ENCODE measurements around the gene COPS4. TPM values are rescaled to one million over a fixed set of nuclear protein-coding genes. Genes with fewer than 3 reads are reported as not detected.
"Not testable (repeated sequence)": the region's sequence is repeated elsewhere in the genome, so short reads cannot be mapped to it uniquely, and the experiment has no call there.

Gene COPS4
- total RNA-seq, 2 experiments from 2014 or later, result 28.0 to 29.3 TPM

GRCh38 chr4:83011689-83012199, 23.2 kb upstream of the COPS4 start:
- Mint-ChIP-seq H3K4me3 (peak overlapping the region; percentile 96), H3K36me3 (ENCODE audit: low read depth) (peaks cover 12% of the 10 kb centered on the region), H3K4me1 (peaks cover 42% of the 10 kb centered on the region), H3K27me3 (no peaks in the 10 kb centered on the region), H3K9me3 (no peaks in the 10 kb centered on the region), H3K27ac (peak overlapping the region; percentile 94)
- DNase-seq, result no peak
- ChIA-PET POLR2A (interaction anchor here (0.6 kb wide), 1 partner anchor 74 kb away, joined by 5 read pairs; no protein-coding TSS in a partner anchor), CTCF (interaction anchor here (0.7 to 2.6 kb wide), 5 partner anchors 15 to 159 kb away, joined by 3 to 21 read pairs (median 6); partner anchors contain the start of gene COPS4)

- no peaks in the 10 kb centered on the region for H3K9me3 Mint-ChIP-seq
- H3K4me3 Mint-ChIP-seq, result peak overlapping the region; percentile 96
- peak overlapping the region; percentile 94 for H3K27ac Mint-ChIP-seq
- H3K36me3 Mint-ChIP-seq (ENCODE audit: low read depth), result peaks cover 12% of the 10 kb centered on the region
- no peaks in the 10 kb centered on the region for H3K27me3 Mint-ChIP-seq
- peak; percentile 40 for DNase-seq
- POLR2A ChIA-PET, result interaction anchor here (0.6 kb wide), 1 partner anchor 75 kb away, joined by 5 read pairs; no protein-coding TSS in a partner anchor
- CTCF ChIA-PET, result interaction anchor here (1.0 to 2.6 kb wide), 7 partner anchors 15 to 162 kb away, joined by 3 to 21 read pairs (median 3); partner anchors contain the start of gene COPS4
- peaks cover 42% of the 10 kb centered on the region for H3K4me1 Mint-ChIP-seq
Observed at GRCh38 chr4:83012200-83012686, 22.7 kb upstream of the COPS4 start.

DNA sequence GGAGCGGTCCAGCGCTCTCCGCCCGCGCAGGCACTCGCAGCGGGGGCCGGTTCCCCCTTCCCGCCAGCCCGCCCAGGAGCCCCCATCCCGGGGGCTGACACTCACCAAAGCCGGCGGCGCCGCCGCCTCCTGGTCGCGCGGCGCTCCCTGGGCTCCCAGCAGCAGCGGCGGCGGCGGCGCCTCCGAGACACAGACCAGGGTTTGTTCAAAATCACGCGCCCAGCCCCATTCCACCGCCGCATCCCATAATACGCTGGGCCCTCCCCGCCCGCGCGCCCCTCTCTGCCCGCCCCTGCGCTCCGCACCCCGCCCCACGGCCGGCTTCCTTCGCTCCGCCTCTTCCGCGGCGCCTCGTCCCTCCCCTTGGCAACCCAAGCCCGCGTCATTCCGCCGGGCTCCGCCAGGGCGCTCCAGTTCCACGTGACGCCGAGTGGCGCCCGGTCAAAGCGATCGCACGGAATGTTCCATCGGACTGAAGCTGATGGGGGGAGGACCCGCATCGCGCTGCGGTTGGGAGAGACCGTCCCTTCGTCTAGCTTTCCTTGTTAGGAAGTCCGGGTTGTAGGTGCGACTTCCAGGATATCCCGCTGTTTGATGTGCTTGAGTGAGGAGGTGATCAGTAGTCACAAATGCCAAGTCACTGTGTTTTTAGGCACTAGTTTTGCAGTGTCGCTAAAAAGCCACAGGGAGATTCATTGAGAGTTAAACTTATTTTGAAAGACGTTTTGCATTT, 22.1 kb upstream of the COPS4 start:
- Mint-ChIP-seq H3K27me3 (no peaks in the 10 kb centered on the region), H3K4me3 (peak overlapping the region; percentile 89), H3K27ac (peak overlapping the region; percentile 96), H3K9me3 (no peaks in the 10 kb centered on the region), H3K36me3 (ENCODE audit: low read depth) (peaks cover 9% of the 10 kb centered on the region), H3K4me1 (peaks cover 35% of the 10 kb centered on the region)
- DNase-seq, result peak; percentile 96
- ChIA-PET CTCF (interaction anchor here (0.7 to 2.6 kb wide), 10 partner anchors 14 to 242 kb away, joined by 3 to 21 read pairs (median 4); partner anchors contain the start of gene COPS4), POLR2A (interaction anchor here (0.6 to 0.9 kb wide), 2 partner anchors 22 to 114 kb away, joined by 3 to 9 read pairs; partner anchors contain the start of gene COPS4)

DNA sequence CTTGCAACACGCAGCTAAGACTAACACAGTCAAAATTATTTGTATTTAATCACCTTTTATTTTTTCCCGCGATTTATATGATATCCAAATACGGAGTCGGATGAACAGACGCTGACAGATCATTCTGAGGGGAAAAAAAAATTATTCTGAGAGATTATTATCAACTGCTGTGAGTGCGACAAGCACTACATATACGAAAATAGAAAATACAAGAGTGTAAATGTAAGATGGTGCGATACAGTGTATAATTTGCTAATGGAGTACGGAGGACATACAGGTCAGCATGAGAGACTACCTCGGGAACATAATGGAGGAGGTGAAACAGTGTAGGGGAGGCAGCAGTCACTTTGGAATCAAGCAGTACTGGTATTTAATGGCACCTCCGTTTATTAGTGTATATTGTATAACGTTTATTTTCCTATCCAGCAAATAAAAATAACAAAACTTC, 21.5 kb upstream of the COPS4 start:
- peaks cover 31% of the 10 kb centered on the region for H3K4me1 Mint-ChIP-seq
- H3K36me3 Mint-ChIP-seq (ENCODE audit: low read depth), result peaks cover 6% of the 10 kb centered on the region
- ChIA-PET CTCF (interaction anchor here (0.7 to 2.6 kb wide), 8 partner anchors 14 to 241 kb away, joined by 3 to 21 read pairs (median 4); partner anchors contain the start of gene COPS4), POLR2A (interaction anchor here (0.6 to 0.9 kb wide), 2 partner anchors 22 to 115 kb away, joined by 3 to 9 read pairs; partner anchors contain the start of gene COPS4)
- no peaks in the 10 kb centered on the region for H3K9me3 Mint-ChIP-seq
- peak overlapping the region; percentile 96 for H3K27ac Mint-ChIP-seq
- peak overlapping the region; percentile 89 for H3K4me3 Mint-ChIP-seq
- no peak for DNase-seq
- no peaks in the 10 kb centered on the region for H3K27me3 Mint-ChIP-seq

DNA sequence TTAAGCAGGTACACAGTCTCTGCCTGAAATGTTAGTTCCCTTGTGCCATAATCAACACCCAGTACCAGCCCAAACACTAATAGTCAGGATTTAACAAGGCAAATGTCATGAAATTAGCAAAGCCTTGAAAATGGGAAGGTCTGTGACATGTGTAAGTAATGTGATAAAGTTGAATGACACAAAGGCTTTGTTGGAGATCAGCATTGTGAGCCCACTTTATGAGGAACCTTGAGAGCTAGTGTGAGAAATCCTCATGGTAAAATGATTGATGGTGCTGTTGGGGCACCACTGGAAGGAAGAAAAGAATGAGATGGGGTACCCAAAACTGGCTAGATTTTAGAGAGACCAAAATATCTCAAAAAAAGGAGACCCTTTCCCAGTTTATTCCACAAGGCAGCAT, 21.1 kb upstream of the COPS4 start:
- POLR2A ChIA-PET, result no interaction called here
- Mint-ChIP-seq H3K27ac (no peak overlapping the region), H3K4me3 (peak overlapping the region; percentile 89), H3K4me1 (peaks cover 28% of the 10 kb centered on the region), H3K36me3 (ENCODE audit: low read depth) (peaks cover 6% of the 10 kb centered on the region), H3K27me3 (no peaks in the 10 kb centered on the region), H3K9me3 (no peaks in the 10 kb centered on the region)
- CTCF ChIA-PET, result interaction anchor here (1.0 to 2.6 kb wide), 2 partner anchors 26 to 241 kb away, joined by 3 to 21 read pairs; no protein-coding TSS in a partner anchor
- no peak for DNase-seq

DNA sequence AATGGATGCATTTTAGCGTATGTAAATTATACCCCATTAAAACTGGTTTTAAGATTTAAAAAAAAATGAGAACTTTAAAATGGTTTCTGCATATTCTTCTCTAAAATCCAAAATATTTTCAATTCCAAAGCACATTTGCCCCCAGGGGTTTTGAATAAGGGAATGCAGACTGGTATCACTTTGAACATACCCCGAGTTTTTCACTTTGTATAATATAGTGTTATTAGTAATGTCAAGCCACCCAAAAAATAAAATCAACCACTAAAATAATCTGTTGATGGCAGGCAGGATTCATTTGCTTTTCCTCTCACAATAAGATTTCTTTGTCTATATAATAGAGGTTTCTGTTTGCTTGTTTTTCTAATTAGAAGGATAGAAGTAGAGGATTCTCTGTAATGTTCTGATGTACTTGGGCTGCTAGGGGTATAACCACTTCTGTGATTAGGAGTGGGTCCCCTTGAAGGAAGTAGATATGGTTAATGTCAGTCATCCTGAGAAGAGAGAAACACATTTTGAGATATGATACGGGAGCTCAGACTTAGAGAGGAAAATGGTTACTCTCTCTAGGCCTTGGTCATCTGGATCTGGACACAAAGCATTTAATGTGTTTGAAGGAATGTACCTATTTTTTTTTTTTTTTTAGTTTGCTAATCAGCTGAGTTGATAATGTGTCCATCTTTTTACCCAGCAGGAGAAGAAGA, 15.0 kb upstream of the COPS4 start:
- ChIA-PET CTCF (interaction anchor here (0.6 to 0.9 kb wide), 2 partner anchors 13 to 350 kb away, joined by 5 to 7 read pairs; no protein-coding TSS in a partner anchor), POLR2A (interaction anchor here (0.6 to 0.7 kb wide), 2 partner anchors 10 to 15 kb away, joined by 3 to 5 read pairs; no protein-coding TSS in a partner anchor)
- no peak for DNase-seq
- peaks cover 8% of the 10 kb centered on the region for H3K4me1 Mint-ChIP-seq
- peaks cover 2% of the 10 kb centered on the region for H3K36me3 Mint-ChIP-seq (ENCODE audit: low read depth)
- H3K27me3 Mint-ChIP-seq, result peaks cover 2% of the 10 kb centered on the region
- H3K4me3 Mint-ChIP-seq, result no peak overlapping the region
- H3K27ac Mint-ChIP-seq, result no peak overlapping the region
- H3K9me3 Mint-ChIP-seq, result peaks cover 9% of the 10 kb centered on the region

- no peak overlapping the region for H3K27ac Mint-ChIP-seq
- POLR2A ChIA-PET, result no interaction called here
- no peak overlapping the region for H3K4me3 Mint-ChIP-seq
- peaks cover 2% of the 10 kb centered on the region for H3K36me3 Mint-ChIP-seq (ENCODE audit: low read depth)
- CTCF ChIA-PET, result interaction anchor here (1.1 kb wide), 1 partner anchor 17 kb away, joined by 3 read pairs; no protein-coding TSS in a partner anchor
- DNase-seq, result no peak
- peaks cover 14% of the 10 kb centered on the region for H3K9me3 Mint-ChIP-seq
- peaks cover 8% of the 10 kb centered on the region for H3K4me1 Mint-ChIP-seq
- peaks cover 8% of the 10 kb centered on the region for H3K27me3 Mint-ChIP-seq
Observed at GRCh38 chr4:83022724-83023450, 12.1 kb upstream of the COPS4 start.

DNA sequence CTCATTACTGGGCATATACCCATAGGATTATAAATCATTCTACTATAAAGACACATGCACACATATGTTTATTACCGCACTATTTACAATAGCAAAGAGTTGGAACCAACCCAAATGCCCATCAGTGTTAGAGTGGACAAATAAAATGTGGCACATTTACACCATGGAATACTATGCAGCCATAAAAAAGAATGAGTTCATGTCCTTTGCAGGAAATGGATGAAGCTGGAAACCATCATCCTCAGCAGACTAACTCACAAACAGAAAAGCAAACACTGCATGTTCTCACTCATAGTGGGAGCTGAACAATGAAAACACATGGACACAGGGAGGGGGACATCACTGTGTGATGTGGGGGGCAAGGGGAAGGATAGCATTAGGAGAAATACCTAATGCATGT, 11.4 kb upstream of the COPS4 start:
- H3K27me3 Mint-ChIP-seq; H3K27ac Mint-ChIP-seq; DNase-seq; H3K4me3 Mint-ChIP-seq; POLR2A ChIA-PET; H3K4me1 Mint-ChIP-seq; H3K36me3 Mint-ChIP-seq (ENCODE audit: low read depth): not testable (repeated sequence)
- CTCF ChIA-PET, result interaction anchor here (1.1 kb wide), 1 partner anchor 18 kb away, joined by 3 read pairs; no protein-coding TSS in a partner anchor
- H3K9me3 Mint-ChIP-seq, result peaks cover 14% of the 10 kb centered on the region

- H3K9me3 Mint-ChIP-seq, result peaks cover 14% of the 10 kb centered on the region
- H3K4me3 Mint-ChIP-seq, result no peak overlapping the region
- ChIA-PET CTCF (interaction anchor here (0.6 to 1.2 kb wide), 3 partner anchors 19 to 404 kb away, joined by 3 read pairs; no protein-coding TSS in a partner anchor), POLR2A (no interaction called here)
- peaks cover 2% of the 10 kb centered on the region for H3K36me3 Mint-ChIP-seq (ENCODE audit: low read depth)
- H3K27me3 Mint-ChIP-seq, result peaks cover 8% of the 10 kb centered on the region
- no peak overlapping the region for H3K27ac Mint-ChIP-seq
- H3K4me1 Mint-ChIP-seq, result peaks cover 8% of the 10 kb centered on the region
- DNase-seq, result no peak
Observed at GRCh38 chr4:83024233-83024632, 10.8 kb upstream of the COPS4 start.

DNA sequence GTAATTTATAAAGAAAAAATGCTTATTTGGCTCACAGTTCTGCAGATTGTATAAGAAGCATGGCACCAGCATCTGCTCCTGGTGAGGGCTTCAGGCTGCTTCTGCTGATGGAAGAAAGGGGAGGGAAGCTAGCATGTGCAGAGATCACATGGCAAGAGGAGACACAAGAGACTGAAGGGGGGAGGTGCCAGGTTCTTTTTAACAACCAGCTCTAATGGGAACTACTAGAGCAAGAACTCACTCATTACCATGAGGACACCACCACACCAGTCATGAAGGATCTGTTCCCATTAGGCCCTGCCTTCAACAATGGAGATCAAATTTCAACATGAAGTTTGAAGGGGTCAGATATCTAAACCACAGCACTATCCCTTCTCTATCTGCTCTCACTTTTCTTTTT, 9.4 kb upstream of the COPS4 start:
- Mint-ChIP-seq H3K27ac (no peak overlapping the region), H3K4me3 (no peak overlapping the region), H3K9me3 (peaks cover 14% of the 10 kb centered on the region), H3K4me1 (no peaks in the 10 kb centered on the region), H3K36me3 (ENCODE audit: low read depth) (peaks cover 2% of the 10 kb centered on the region), H3K27me3 (peaks cover 15% of the 10 kb centered on the region)
- POLR2A ChIA-PET, result no interaction called here
- DNase-seq, result no peak
- CTCF ChIA-PET, result interaction anchor here (0.9 kb wide), 1 partner anchor 9 kb away, joined by 3 read pairs; no protein-coding TSS in a partner anchor

DNA sequence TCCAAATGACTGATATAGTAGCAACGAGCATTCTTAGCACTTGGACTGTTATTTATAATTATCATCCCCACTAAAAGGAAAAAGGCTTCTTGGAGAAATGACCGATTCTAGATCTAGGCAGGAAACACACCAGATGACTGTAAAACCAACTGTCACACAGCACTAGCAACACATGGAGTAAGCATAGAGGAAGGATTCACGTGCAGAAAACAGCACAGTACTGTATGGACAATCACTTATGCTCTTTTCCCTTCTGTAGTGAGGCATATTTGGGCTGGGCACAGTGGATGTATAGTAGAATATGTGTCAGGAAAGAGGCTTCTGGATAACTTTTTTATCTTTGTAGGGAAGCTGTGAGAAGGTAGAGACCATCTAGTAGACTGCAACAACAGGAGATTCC, 6.0 kb upstream of the COPS4 start:
- Mint-ChIP-seq H3K4me1 (peaks cover 5% of the 10 kb centered on the region), H3K9me3 (peaks cover 9% of the 10 kb centered on the region), H3K27ac (no peak overlapping the region), H3K27me3 (peaks cover 13% of the 10 kb centered on the region), H3K36me3 (ENCODE audit: low read depth) (peaks cover 2% of the 10 kb centered on the region), H3K4me3 (no peak overlapping the region)
- ChIA-PET POLR2A (no interaction called here), CTCF (no interaction called here)
- no peak for DNase-seq

GRCh38 chr4:83029688-83030087, 5.3 kb upstream of the COPS4 start:
- Mint-ChIP-seq H3K4me1 (peaks cover 5% of the 10 kb centered on the region), H3K36me3 (ENCODE audit: low read depth) (peaks cover 1% of the 10 kb centered on the region), H3K4me3 (no peak overlapping the region), H3K27me3 (peaks cover 13% of the 10 kb centered on the region), H3K9me3 (peaks cover 6% of the 10 kb centered on the region), H3K27ac (no peak overlapping the region)
- ChIA-PET CTCF (interaction anchor here (1.1 to 2.3 kb wide), 2 partner anchors 17 to 415 kb away, joined by 3 to 7 read pairs; no protein-coding TSS in a partner anchor), POLR2A (no interaction called here)
- no peak for DNase-seq
